GM19438 (cell line): Measurements from ENCODE around the gene CPNE7.
"Not testable (repeated sequence)": the region's sequence is repeated elsewhere in the genome, so short reads cannot be mapped to it uniquely, and the experiment has no call there.

Experiments
- ATAC-seq: cut with Tn5 transposase; IDR thresholded peaks from one replicate; pipeline ENCODE4 v1.9.1; 2021; ENCODE audit warnings: low read depth; ENCODE audit not compliant: unreplicated experiment

The CPNE7 gene

DNA sequence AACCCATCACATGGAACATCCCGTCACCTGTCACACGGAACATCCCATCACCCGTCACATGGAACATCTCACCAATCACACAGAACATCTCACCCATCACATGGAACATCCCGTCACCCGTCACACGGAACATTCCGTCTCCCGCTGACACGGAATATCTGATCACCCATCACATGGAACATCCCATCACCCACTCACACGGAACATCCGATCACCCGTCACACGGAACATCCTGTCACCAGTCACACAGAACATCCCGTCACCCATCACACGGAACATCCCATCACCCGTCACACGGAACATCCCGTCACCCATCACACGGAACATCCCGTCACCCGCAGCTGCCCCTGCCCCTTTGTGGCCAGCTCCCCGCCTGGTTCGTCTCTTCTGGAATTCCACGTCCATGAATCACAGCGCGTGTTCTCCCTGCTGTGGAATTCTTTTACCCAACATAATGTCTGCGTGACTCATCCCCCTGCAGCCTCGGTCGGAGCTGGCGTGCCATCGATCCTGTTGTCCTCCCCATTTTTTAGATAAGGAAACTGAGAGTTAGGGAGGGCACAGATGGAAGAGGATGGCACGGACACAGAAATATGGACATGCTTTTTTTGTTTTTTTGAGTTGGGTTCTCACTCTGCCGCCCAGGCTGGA lies 5.6 kb downstream of the CPNE7 start:
- no peak for ATAC-seq

DNA sequence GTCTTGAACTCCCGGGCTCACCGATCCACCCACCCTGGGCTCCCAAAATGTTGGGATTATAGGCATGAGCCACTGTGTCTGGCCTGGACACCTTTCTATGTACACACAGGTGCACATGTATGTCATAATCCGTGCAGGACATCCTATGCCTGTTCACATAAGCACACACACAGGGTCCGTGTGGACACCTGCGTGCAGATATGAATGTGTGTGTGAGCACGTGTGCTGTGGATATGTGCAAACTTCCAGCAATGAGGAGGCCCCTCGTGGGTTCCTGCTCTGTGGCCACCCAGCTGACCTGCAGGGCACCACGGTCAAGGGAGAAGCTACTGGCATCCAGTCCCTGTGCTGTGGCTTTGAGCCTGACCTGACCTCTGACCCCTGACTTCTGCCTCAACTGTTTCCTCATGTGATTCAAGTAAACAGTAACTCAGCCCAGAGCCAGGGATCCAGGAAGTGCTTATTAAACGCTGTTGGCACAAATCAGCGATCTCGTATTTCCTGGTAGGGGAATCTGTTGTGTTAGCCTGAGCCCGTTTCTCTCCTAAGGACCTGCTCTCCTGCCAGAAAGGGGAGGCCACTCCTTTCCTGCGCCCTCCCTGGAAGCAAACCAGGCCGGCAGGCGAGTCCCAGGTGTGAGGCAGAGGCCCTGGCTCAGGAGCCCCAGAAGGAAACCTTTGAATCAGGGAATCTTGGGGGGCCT lies 6.5 kb downstream of the CPNE7 start:
- ATAC-seq = no peak

DNA sequence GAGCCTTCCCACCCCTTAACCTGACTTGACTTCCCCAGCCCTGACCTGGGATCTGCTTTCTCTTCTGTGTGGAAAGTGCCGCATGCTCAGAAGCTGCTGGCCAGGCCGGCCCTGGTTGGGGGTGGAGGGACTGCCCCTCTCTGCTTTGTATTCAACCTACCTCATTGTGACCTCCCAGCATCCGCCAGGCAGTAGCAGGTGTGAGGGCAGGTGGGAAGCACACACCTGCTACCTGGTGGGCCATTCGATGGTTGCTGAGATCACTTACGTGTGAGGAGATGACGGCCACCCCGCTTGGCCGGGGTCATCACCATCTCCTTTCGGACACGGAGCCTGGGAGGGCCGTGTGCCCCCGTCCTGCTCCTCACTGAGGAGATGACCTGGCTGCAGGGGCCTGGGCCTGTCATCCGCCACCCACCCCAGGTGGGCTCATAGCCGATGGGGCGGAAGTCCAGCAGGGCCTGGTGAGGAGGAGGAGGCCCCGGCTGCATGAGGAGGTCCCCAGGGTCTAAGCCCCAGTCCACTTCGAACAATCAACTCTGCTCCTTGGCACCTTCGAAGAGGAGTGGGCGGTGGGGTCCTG lies 7.1 kb downstream of the CPNE7 start:
- no peak for ATAC-seq

DNA sequence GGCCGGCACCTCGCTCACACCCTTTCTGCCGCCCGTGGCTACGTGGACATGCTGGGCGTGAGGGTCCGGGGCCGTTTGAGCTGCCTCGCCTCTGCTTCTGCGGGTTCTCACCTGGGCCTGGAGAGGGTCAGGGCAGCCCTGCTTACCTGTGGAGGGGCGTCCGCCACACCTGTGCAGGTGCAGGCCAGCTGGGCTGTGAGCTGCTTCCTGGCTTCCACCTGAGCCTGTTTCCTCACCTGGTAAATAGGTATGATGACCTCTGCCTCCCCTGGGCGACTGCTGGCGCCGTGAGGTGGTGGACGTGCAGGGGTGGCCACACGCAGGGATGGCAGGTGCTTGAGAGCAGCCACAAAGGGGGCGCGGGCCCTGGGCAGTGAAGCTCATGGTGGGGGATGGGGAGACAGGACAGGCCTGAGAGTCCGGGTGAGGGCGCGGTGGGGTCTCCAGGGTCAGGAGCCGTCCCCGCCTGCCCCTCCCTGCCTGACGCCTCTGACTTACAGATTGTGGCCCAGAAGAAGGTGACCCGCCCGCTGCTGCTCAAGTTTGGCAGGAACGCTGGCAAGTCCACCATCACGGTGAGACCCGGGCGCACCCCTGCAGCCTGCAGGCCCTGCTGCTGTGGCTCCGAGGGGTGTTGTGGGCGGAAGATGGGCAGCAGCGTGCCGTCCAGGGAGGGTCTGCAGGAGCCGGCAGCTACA lies 7.8 kb downstream of the CPNE7 start:
- no peak for ATAC-seq

DNA sequence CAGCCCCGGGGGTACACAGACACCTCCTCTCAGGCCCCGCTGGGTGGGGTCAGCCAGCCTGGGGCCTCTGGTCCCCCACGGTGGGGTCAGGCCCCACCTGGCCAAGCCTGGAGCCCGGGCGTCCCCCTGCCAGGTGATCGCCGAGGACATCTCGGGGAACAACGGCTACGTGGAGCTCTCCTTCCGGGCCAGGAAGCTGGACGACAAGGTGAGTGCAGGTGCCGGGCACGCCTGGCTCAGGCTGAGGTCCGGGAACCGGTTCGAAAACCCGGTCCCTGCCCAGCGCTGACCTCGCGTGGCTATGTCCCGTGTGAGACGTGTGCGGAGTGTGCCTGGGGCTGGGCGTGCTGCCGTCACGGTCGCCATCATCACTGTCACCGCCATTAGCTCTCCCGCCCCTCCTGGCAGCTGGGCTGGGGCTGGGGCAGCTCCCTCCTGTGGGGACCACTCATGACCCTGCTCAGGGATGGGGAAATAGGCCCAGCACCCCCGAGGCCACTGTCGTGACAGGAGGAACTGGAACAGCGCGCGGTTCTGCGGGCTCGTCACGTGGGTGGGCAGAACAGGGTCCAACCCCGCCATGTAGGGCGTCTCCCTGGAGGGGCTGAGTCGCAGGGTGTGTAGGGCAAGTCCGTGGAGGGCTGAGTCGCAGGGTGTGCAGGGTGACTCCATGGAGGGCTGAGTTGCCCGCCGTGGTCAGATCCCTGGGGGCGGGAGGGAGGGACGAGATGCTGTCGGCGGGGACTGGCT lies 8.5 kb downstream of the CPNE7 start:
- no peak for ATAC-seq

DNA sequence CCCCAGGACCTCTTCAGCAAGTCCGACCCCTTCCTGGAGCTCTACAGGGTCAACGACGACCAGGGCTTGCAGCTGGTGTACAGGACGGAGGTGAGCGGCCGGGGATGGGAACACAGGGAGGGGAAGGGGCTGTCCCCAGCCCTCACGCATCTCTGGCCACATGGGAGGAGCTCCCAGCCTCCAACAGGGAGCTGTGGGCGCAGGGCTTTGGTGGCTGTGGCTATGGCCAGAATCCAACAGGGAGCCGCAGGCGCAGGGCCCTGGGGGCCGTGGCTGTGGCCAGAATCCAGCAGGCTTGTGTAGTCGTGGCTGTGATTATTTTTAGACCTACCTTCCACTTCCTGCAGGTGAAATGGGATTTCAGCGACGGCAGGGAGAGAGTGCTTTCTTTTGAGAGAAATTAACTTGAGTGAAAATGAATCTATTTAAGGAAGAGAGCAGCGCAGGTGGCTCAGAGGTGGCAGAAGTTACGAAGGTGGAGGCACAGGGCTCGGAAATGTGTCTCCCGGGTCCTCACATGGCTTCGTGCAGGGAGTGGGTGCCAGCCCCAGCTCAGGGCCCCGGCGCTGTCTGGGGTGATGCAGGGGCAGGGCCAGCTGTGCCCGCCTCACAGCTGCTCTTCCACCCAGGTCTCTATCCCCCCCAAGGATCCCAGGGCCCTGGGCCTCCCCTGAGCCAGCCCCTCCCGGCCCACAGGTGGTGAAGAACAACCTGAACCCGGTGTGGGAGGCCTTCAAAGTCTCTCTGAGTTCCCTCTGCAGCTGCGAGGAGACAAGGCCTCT lies 9.4 kb downstream of the CPNE7 start:
- ATAC-seq = no peak

DNA sequence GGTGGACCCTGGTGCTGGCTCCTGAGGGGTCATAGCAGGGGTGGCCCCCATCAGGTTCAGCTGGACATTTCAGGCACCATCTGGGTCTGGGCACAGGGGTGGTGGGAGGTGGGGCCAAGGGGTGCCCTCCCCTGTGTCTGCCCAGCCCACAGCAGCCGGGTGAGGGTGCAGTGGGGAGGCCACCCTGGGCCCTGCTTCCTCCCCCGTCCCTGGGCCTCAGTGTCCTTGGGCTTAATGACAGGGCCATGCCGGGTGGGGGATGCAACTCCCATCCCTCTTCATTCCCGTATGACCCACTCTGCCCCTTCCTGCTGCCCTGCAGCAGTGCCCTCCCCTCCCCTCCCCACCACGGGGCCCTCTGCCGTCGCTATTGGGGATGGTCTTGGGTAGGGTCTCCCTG lies 10.7 kb downstream of the CPNE7 start:
- ATAC-seq = no peak

DNA sequence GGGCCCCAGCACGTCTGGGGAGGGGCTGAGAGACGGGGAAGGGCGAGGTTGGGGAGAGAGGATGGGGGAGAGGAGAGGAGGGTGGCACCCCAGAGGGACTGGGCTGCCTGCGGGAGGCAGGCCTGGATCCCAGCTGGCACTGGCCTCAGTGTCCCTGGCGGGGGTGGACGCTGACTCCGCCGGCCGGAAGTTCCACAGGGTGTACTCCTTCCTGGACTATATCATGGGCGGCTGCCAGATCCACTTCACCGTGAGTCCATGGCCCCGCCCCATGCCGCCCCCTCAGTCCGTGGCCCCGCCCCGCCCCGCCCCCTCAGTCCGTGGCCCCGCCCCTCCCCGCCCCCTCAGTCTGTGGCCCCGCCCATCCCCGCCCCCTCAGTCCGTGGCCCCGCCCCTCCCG lies 11.3 kb downstream of the CPNE7 start:
- ATAC-seq = no peak

DNA sequence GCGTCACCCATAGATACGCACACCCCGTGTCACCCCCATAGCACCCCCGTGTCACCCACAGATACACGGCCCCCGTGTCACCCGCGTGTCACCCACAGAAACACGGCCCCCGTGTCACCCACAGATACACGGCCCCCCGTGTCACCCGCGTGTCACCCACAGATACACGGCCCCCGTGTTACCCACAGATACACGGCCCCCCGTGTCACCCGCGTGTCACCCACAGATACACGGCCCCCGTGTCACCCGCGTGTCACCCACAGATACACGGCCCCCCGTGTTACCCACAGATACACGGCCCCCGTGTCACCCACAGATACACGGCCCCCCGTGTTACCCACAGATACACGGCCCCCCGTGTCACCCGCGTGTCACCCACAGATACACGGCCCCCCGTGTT lies 12.1 kb downstream of the CPNE7 start:
- ATAC-seq = not testable (repeated sequence)

DNA sequence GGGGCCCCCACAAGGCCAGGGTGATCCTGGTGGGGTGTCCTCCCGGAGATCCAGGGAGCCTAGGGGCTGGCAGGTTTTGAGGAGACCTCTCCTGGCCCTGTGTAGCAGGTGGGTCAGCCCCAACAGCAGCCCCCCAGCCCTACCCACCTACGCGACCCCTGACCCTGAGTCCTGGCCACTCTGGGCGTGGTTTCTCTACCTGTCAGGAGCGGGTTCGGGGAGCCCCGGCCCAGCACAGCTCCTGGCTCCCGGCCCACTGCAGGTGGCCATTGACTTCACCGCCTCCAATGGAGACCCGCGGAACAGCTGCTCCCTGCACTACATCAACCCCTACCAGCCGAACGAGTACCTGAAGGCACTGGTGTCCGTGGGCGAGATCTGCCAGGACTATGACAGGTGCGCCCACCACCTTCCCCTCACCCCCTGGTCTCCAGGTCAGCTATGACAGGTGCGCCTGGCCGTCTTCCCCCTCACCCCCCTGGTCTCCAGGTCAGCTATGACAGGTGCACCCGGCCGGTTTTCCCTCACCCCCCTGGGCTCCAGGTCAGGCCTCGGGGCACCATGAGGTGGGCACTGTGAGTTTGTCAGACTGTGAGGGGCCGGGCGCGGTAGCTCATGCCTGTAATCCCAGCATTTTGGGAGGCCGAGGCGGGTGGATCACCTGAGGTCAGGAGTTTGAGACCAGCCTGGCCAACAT lies 13.0 kb downstream of the CPNE7 start:
- ATAC-seq = no peak

DNA sequence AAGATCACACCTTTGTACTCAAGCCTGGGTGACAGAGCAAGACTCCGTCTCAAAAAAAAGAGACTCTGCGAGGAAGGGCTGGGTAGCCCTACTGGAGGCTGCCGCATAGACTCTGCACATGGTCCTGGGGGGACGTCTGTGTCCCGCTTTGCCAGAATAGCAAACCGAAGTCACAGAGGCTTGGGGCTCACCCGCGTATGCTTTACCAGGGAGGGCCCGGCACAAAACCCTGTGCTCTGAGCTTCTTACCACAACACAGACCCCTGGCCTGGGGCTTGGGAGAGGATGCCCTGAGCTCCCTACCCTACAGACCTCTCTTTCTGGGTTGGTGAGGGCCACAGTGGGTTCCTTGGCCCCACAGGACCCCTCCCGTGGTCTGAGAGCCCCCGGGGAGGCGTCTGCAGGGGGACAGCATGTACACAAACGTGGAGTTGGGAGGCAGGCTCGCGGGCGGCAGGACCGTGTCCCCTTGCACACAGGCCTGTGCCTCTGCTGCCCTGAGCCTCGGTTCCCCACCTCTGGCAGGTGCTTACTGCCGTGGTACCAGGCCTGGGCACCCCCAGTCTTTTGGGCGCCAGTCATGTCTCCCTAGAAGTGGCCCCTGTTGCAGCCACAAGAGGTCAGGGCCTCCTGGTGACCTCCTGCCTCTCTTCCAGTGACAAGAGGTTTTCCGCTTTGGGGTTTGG lies 13.8 kb downstream of the CPNE7 start:
- ATAC-seq = no peak

DNA sequence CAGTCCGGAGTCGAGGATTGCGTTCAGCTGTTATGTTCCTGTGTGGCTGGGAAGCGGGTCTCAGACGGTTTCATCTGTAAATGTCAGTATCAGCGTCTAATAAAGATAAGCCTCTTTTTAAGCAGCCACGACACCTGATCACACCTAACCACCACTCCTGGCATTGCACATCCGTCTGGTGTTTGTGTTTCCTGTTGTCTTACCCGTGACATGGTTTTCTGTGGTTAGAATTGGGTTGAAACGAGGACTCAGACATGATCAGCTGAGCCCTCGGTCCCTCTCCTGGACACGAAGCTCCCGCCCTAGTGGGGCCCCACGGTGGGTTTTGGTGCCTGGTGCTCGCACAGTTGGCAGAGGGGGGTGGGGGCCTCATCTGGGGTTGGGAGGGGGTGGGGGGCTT lies 18.3 kb downstream of the CPNE7 start:
- no peak for ATAC-seq

DNA sequence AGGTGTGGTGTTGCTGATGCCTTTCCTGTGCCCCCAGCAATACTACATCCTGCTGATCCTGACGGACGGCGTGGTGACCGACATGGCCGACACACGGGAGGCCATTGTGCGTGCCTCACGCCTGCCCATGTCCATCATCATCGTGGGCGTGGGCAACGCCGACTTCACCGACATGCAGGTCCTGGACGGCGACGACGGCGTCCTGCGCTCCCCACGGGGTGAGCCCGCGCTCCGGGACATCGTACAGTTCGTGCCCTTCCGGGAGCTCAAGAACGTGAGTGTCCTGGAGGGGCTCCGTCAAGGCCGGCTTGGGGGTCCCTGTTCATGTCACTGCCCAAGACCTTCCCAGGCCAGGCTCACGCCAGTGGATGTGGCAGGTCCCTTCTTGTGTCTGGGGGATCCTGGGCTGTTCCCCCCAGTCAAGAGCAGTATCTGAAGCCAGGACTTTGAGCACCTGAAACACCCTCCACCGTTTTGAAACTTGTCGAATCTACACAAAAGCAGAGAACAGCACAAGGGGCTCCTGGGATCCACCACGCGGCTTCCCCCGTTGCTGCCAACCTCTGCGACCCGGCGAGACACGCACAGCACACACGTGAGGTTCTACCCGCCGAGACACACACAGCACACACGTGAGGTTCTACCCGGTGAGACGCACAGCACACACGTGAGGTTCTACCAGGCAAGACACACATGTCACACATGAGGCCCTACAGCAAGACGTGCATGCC lies 19.9 kb downstream of the CPNE7 start:
- no peak for ATAC-seq

DNA sequence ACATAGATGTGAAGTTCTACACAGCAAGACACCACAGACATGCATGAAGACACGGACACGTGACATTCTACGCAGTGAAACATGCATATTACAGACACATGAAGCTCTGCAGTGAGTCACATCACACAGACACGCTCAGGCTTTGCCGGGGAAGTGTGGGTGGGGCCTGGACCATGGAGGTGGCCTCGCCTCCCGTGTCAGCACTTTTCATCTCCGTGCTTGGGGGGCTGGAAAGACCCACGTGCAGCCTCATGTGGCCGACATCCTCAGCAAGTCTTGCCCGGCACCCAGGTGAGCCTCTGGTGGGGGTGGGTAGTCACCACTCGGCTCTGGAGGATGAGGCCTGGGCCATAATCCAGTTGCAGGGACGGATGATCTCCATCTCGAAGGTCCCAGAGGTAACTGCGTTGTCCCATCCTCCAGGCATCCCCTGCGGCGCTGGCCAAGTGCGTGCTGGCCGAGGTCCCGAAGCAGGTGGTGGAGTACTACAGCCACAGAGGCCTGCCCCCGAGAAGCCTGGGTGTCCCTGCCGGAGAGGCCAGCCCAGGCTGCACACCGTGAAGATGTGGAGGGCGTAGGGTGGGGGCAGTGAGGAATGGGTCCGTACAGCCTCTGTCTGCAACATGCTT lies 20.6 kb downstream of the CPNE7 start:
- no peak for ATAC-seq

DNA sequence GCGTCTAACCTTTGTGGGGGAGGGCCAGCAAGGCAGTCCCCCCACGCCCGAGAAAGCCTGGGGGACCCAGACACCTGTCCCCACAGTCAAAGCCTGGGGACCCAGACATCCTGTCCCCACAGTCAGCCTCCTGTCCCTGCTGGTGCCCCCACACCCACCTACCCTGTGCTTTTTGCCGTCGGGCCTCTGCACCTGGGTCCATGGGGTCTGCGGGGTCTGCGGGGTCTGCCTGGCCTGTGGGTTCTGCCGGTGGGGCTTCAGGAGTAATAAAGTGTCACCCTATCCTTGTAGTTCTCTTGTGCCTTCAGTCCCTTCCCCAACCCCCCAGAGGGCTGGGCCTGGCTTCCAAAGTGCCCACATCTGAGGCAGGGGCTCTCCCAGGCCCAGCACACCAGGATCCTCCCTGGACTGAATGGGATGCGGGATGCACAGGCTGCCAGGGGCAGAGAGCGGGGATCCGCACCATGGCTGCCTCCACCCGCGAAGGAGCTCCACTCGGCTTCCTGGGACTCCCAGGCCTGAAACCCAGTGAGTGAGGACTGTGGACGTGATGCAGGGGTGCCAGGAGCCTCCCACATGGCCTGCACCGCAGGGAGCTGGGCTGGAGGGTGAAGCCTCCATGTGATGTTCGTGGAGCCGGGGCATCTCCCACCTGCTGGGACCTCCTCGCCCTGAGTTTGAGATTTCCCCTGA lies 21.5 kb downstream of the CPNE7 start:
- no peak for ATAC-seq

DNA sequence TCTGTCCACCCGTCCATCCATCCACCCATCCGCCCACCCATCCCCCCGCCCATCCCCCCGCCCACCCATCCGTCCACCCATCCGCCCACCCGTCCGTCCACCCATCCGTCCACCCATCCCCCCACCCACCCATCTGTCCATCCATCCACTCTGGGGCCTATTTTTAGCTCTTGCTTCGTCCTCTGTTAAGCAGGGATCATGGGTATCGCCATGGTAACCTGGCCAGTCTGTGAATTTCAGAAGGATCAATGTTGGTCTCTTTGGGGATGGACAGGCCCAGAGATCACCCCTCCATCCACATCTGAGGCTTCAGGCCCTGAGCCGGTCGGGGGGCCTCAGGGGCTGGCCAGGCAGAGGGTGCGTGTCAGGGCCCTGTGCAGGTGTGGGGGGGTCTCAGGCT lies 22.6 kb downstream of the CPNE7 start:
- ATAC-seq = no peak

DNA sequence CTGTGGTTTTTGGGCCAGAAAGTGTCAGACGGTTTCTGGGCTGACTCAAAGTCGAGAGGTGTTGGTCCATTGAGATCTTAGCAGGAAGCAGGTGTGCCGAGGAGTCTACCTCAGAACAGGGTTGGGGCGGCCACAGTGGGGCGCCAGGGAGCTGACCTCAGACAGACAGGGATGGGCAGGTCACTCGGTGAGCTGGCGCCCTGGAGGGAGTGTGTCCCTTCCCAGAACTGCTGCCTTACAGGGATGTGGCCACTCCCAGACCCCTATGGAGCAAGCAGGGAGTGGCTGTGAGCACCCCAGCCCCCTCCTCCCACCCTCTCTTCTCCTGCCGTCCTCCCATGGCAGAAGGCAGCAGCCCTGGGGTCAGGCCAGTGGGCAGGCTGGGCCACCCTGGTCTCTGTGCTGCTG lies 23.9 kb downstream of the CPNE7 start:
- ATAC-seq = no peak
